Measurements from ENCODE around the gene DDX3X. TPM values are rescaled to one million over a fixed set of nuclear protein-coding genes. Genes with fewer than 3 reads are reported as not detected.

The DDX3X gene
- total and polyA plus RNA-seq, 2 of the 4 experiments (the other 2 are of a cell fraction), result 64.8 to 229 TPM

DNA sequence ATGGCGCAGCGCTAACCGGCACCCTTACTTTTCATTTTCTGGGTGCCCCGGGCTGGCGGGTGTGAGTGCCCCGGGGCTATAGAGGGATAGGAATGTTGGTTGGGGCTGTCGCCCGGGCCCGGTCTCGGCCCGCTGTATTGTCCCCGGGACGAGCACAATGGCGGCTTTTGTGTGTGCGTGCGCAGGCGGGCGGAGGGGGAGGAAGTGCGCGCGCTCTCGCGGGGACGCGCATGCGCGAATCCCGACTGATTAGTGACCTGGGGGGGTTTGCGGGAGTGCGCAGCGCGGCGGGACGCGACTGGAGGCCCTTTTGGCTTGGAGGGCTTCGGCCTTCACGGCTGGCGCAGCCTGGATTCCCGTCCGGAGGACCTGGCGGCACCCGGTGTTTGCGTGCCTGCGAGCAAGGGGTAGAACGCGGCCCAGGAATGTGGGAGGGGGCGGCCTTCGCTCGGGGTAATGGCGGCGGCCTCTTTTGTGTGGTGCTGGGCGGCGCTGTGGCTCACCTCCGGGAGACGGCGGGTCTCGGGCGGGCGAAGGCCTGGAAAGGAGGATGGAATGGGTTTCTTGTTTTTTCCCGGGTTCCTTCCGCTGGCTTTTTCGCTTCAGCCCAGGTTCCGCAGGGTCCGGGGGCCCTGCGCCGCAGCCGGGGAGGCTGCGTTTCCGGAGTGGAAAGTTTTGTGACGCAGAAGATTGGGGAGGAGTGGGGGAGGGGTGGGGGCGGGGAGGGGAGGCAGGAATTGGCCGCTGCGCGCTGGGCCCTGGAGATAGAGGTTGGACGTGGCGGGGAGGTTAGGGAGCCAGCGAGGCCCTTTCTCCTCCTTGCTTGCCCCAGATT is 618 bp downstream of the DDX3X start:
- peak overlapping the region; percentile 96 for H4K91ac ChIP-seq (ENCODE audit: insufficient read depth, low read depth, low read length)
- TF ChIP-seq MXI1 (IDR thresholded peaks at IDR 0.05; ENCODE audit: borderline replicate concordance, low read depth, low read length), result no peak
- peak; percentile 63 for TF ChIP-seq CHD1 (IDR thresholded peaks at IDR 0.05; ENCODE audit: low read depth, low read length)
- TF ChIP-seq MAZ (IDR thresholded peaks at IDR 0.05; ENCODE audit: borderline replicate concordance, low read depth, low read length), result peak; percentile 14; the same call in 1 of the 2 replicates
- TF ChIP-seq POLR2A (IDR thresholded peaks at IDR 0.05; ENCODE audit: low read depth, low read length), result peak; percentile 11
- ChIA-PET CTCF (no interaction called here), POLR2A (ENCODE audit: unreplicated experiment) (interaction anchor here (1.3 kb wide), 1 partner anchor 21 kb away, joined by 3 read pairs; no protein-coding TSS in a partner anchor)
- peaks cover 5% of the 10 kb centered on the region; the same call in 1 of the 2 replicates for H3K4me1 ChIP-seq (ENCODE audit: control insufficient read depth, insufficient read depth, low read length)
- peaks cover 56% of the 10 kb centered on the region for H4K20me1 ChIP-seq (ENCODE audit: insufficient read depth, low read length)
- peaks cover 4 to 39% of the 10 kb centered on the region in 2 experiments; a peak in 3 of 4 replicates for H3K79me1 ChIP-seq (ENCODE audit: low read depth in 1 of 2, low read length in 2 of 2)
- H3K36me3 ChIP-seq (ENCODE audit: control insufficient read depth, insufficient read depth, low read length), result peaks cover 4% of the 10 kb centered on the region
- H4K5ac ChIP-seq (ENCODE audit: low read depth, low read length), result peak overlapping the region; percentile 87
- in situ Hi-C loops (cut with MboI; ENCODE audit: low sequenced_read_pairs), result no loop called here
- peak overlapping the region; percentile 100 for H2AK9ac ChIP-seq (replicated peaks; ENCODE audit: low read depth, low read length, poor library complexity)
- dilution Hi-C loops (cut with HindIII; ENCODE audit: low sequenced_read_pairs, unreplicated experiment), result no loop called here
- H3K9me1 ChIP-seq (ENCODE audit: insufficient read depth, low read length), result 0 out of 2 replicates have a peak, but pooled peaks cover 3% of the 10 kb centered on the region
- H2BK20ac ChIP-seq (ENCODE audit: low read depth, low read length), result no peak overlapping the region; the same call in 1 of the 2 replicates
- peak overlapping the region; percentile 99 for H3K14ac ChIP-seq (replicated peaks; ENCODE audit: low read depth, low read length)
- peak overlapping the region; percentile 99 for H2AFZ ChIP-seq (replicated peaks; ENCODE audit: low read length, poor library complexity)
- H2BK15ac ChIP-seq (ENCODE audit: low read depth, low read length), result no peak overlapping the region
- TSS peak; percentile 29 for BruUV-seq (replicated peaks)
- peak overlapping the region; percentile 97 for H3K4me2 ChIP-seq (ENCODE audit: low read depth, low read length)
- 0% methylated on average over 3 of the region's 77 CpGs; no CpG with 5 or more reads in 1 of the 2 experiments for WGBS, 2 experiments (ENCODE audit: extremely low coverage in 2 of 2, insufficient read length in 1 of 2)
- peak overlapping the region; percentile 97 for H2BK5ac ChIP-seq (ENCODE audit: low read depth, low read length, poor library complexity, severe bottlenecking)
- peak overlapping the region; percentile 89 for H3K9ac ChIP-seq (ENCODE audit: low read depth, low read length)
- no peaks in the 10 kb centered on the region for H3K27me3 ChIP-seq (ENCODE audit: control insufficient read depth, insufficient read depth, low read length)
- peak; percentile 64 for ATAC-seq (ENCODE audit: low read depth)
- no peaks in the 10 kb centered on the region for H3K9me3 ChIP-seq (ENCODE audit: control insufficient read depth, insufficient read depth, low read length)
- intact Hi-C loops (cut with micrococcal nuclease), result loop anchor here (5.0 kb wide), 1 partner anchor 223 kb away; no protein-coding TSS in a partner anchor
- peak overlapping the region; percentile 87 to 98 for H4K8ac ChIP-seq (ENCODE audit: low read depth in 2 of 2, low read length in 2 of 2)
- peak overlapping the region; percentile 94 for H3K27ac ChIP-seq (ENCODE audit: insufficient read depth, low read length)
- peak; percentile 76 for DNase-seq
- H3K4ac ChIP-seq (ENCODE audit: low read depth, low read length), result peak overlapping the region; percentile 99
- H3K23ac ChIP-seq (ENCODE audit: low read depth, low read length), result peak overlapping the region; percentile 94
- H3K4me3 ChIP-seq (ENCODE audit: insufficient read depth, low read depth, low read length), result peak overlapping the region; percentile 68
- H3K56ac ChIP-seq (ENCODE audit: extremely low read depth, insufficient read depth, low read length), result peak overlapping the region; percentile 98
- peak overlapping the region; percentile 62 for H2BK120ac ChIP-seq (ENCODE audit: low read depth, low read length)
- H3K18ac ChIP-seq (ENCODE audit: low read depth, low read length), result peak overlapping the region; percentile 87
- peak overlapping the region; percentile 38 for H2AK5ac ChIP-seq (ENCODE audit: low read depth, low read length)

Data from IMR-90 (cell line).